Effector memory CD8-positive, alpha-beta T cell (primary cell): ENCODE measurements around the gene ITPA.

ENCODE experiments used
- ATAC-seq: fragments of 150-1000 bp; cut with Tn5 transposase; replicated peaks from 2 replicates; pipeline ENCODE4 v1.10.0; 2021; ENCODE audit warnings: mild to moderate bottlenecking, moderate library complexity
- DNase-seq, 3 experiments: peaks; one replicate each; pipeline ENCODE4 v3.0.0; 2021
- H3K27ac Mint-ChIP-seq, 2 donors: one replicate each; pipeline ENCODE4 v1.8.0; 2022; ENCODE audit warnings: mild to moderate bottlenecking in 2 of 2, mixed read lengths in 2 of 2, moderate library complexity in 2 of 2
- H3K27me3 Mint-ChIP-seq, 2 donors: one replicate each; pipeline ENCODE4 v1.8.0; 2022; ENCODE audit warnings: mixed read lengths in 2 of 2
- H3K36me3 Mint-ChIP-seq: one replicate; pipeline ENCODE4 v1.8.0; 2022; ENCODE audit warnings: mild to moderate bottlenecking, moderate library complexity, mixed read lengths; ENCODE audit not compliant: insufficient read depth
- H3K4me1 Mint-ChIP-seq, 2 donors: one replicate each; pipeline ENCODE4 v1.8.0; 2022; ENCODE audit warnings: low read depth in 2 of 2, mixed read lengths in 2 of 2
- H3K4me3 Mint-ChIP-seq, 2 donors: one replicate each; pipeline ENCODE4 v1.8.0; 2022; ENCODE audit warnings: mild to moderate bottlenecking in 2 of 2, mixed read lengths in 2 of 2, moderate library complexity in 2 of 2
- H3K9me3 Mint-ChIP-seq, 2 donors: one replicate each; pipeline ENCODE4 v1.8.0; 2022; ENCODE audit warnings: mixed read lengths in 2 of 2

Gene ITPA

GRCh38 chr20:3222635-3223600 lies 13.6 kb downstream of the ITPA start:
- H3K9me3 Mint-ChIP-seq: no peaks in the 10 kb centered on the region
- H3K36me3 Mint-ChIP-seq: peaks cover 21% of the 10 kb centered on the region
- no peaks in the 10 kb centered on the region for H3K27me3 Mint-ChIP-seq
- no peak overlapping the region for H3K4me3 Mint-ChIP-seq
- ATAC-seq (peak; percentile 31), DNase-seq (no peak)
- H3K4me1 Mint-ChIP-seq: no peaks in the 10 kb centered on the region
- H3K27ac Mint-ChIP-seq: no peak overlapping the region

- H3K4me3 Mint-ChIP-seq: no peak overlapping the region
- no peaks in the 10 kb centered on the region for H3K4me1 Mint-ChIP-seq
- H3K9me3 Mint-ChIP-seq: no peaks in the 10 kb centered on the region
- no peak for ATAC-seq
- DNase-seq: no peak
- H3K27ac Mint-ChIP-seq: no peak overlapping the region
- H3K27me3 Mint-ChIP-seq: no peaks in the 10 kb centered on the region
- peaks cover 20% of the 10 kb centered on the region for H3K36me3 Mint-ChIP-seq
Observed at GRCh38 chr20:3223651-3223993, 14.3 kb downstream of the ITPA start.

GRCh38 chr20:3223994-3224680 lies 14.8 kb downstream of the ITPA start:
- DNase-seq (no peak), ATAC-seq (no peak)
- H3K9me3 Mint-ChIP-seq: no peaks in the 10 kb centered on the region
- H3K4me1 Mint-ChIP-seq: no peaks in the 10 kb centered on the region
- peaks cover 20% of the 10 kb centered on the region for H3K36me3 Mint-ChIP-seq
- H3K4me3 Mint-ChIP-seq: no peak overlapping the region
- no peaks in the 10 kb centered on the region for H3K27me3 Mint-ChIP-seq
- H3K27ac Mint-ChIP-seq: no peak overlapping the region

- Mint-ChIP-seq H3K4me1 (no peaks in the 10 kb centered on the region), H3K27ac (no peak overlapping the region), H3K9me3 (no peaks in the 10 kb centered on the region), H3K27me3 (no peaks in the 10 kb centered on the region), H3K36me3 (peaks cover 20% of the 10 kb centered on the region), H3K4me3 (no peak overlapping the region)
- no peak for ATAC-seq
- DNase-seq: no peak
Observed at GRCh38 chr20:3224681-3225421, 15.6 kb downstream of the ITPA start.

- peaks cover 12% of the 10 kb centered on the region for H3K36me3 Mint-ChIP-seq
- peak overlapping the region in 1 of 2 donors; percentile 13 for H3K27ac Mint-ChIP-seq
- ATAC-seq (no peak), DNase-seq (no peak)
- no peaks in the 10 kb centered on the region for H3K27me3 Mint-ChIP-seq
- no peaks in the 10 kb centered on the region for H3K9me3 Mint-ChIP-seq
- no peaks in the 10 kb centered on the region for H3K4me1 Mint-ChIP-seq
- no peak overlapping the region for H3K4me3 Mint-ChIP-seq
Observed at GRCh38 chr20:3226093-3226492, 16.8 kb downstream of the ITPA start.

GRCh38 chr20:3226864-3227263 lies 17.6 kb downstream of the ITPA start:
- Mint-ChIP-seq H3K27ac (no peak overlapping the region), H3K27me3 (no peaks in the 10 kb centered on the region), H3K4me3 (no peak overlapping the region), H3K4me1 (no peaks in the 10 kb centered on the region), H3K36me3 (peaks cover 4% of the 10 kb centered on the region), H3K9me3 (no peaks in the 10 kb centered on the region)
- ATAC-seq (no peak), DNase-seq (no peak)

- Mint-ChIP-seq H3K27ac (no peak overlapping the region), H3K9me3 (no peaks in the 10 kb centered on the region), H3K4me1 (no peaks in the 10 kb centered on the region), H3K36me3 (peaks cover 4% of the 10 kb centered on the region), H3K4me3 (no peak overlapping the region), H3K27me3 (no peaks in the 10 kb centered on the region)
- ATAC-seq (no peak), DNase-seq (no peak)
Observed at GRCh38 chr20:3227506-3227905, 18.2 kb downstream of the ITPA start.

GRCh38 chr20:3227936-3228749 lies 18.8 kb downstream of the ITPA start:
- no peak for DNase-seq
- Mint-ChIP-seq H3K36me3 (peaks cover 4% of the 10 kb centered on the region), H3K4me1 (no peaks in the 10 kb centered on the region), H3K27ac (no peak overlapping the region), H3K9me3 (no peaks in the 10 kb centered on the region), H3K4me3 (no peak overlapping the region), H3K27me3 (no peaks in the 10 kb centered on the region)
- ATAC-seq: no peak

- Mint-ChIP-seq H3K36me3 (peaks cover 4% of the 10 kb centered on the region), H3K27ac (no peak overlapping the region), H3K4me3 (no peak overlapping the region), H3K4me1 (no peaks in the 10 kb centered on the region), H3K9me3 (no peaks in the 10 kb centered on the region), H3K27me3 (no peaks in the 10 kb centered on the region)
- no peak for DNase-seq
- ATAC-seq: no peak
Observed at GRCh38 chr20:3228750-3229032, 19.4 kb downstream of the ITPA start.

GRCh38 chr20:3229158-3229557 lies 19.9 kb downstream of the ITPA start:
- Mint-ChIP-seq H3K36me3 (peaks cover 4% of the 10 kb centered on the region), H3K4me3 (no peak overlapping the region), H3K4me1 (no peaks in the 10 kb centered on the region), H3K27ac (no peak overlapping the region), H3K27me3 (no peaks in the 10 kb centered on the region), H3K9me3 (no peaks in the 10 kb centered on the region)
- DNase-seq (no peak), ATAC-seq (no peak)

GRCh38 chr20:3229798-3230197 lies 20.5 kb downstream of the ITPA start:
- H3K27ac Mint-ChIP-seq: no peak overlapping the region
- ATAC-seq: no peak
- no peaks in the 10 kb centered on the region for H3K4me1 Mint-ChIP-seq

GRCh38 chr20:3231116-3231515 lies 21.8 kb downstream of the ITPA start:
- Mint-ChIP-seq H3K4me1 (no peaks in the 10 kb centered on the region), H3K4me3 (no peak overlapping the region), H3K36me3 (no peaks in the 10 kb centered on the region), H3K27ac (no peak overlapping the region), H3K9me3 (no peaks in the 10 kb centered on the region), H3K27me3 (peaks cover 12 to 17% of the 10 kb centered on the region in 2 donors)
- DNase-seq (no peak), ATAC-seq (no peak)

More at GRCh38 chr20:3229798-3230197, 20.5 kb downstream of the ITPA start:
- Mint-ChIP-seq H3K9me3 (no peaks in the 10 kb centered on the region), H3K27me3 (peaks cover 0 to 4% of the 10 kb centered on the region in 2 donors), H3K36me3 (peaks cover 2% of the 10 kb centered on the region), H3K4me3 (no peak overlapping the region)
- no peak for DNase-seq
